ENCODE measurements around the gene LYZL1.
"Not testable (repeated sequence)": the region's sequence is repeated elsewhere in the genome, so short reads cannot be mapped to it uniquely, and the experiment has no call there.

LYZL1 gene

GRCh38 chr10:29288906-29289305 lies at the start of gene LYZL1:
Gene LYZL1 (plus strand): TSS chr10:29289070. CDS start chr10:29291868, 2,798 bp downstream.
- H3K9me3 ChIP-seq (ENCODE audit: control insufficient read depth in 2 of 2, low read length in 2 of 2); H3K27ac ChIP-seq (ENCODE audit: low read length); H3K36me3 ChIP-seq (ENCODE audit: control insufficient read depth in 2 of 2, insufficient read depth in 2 of 2, low read length in 2 of 2); H3K4me3 ChIP-seq (ENCODE audit: low read length in 2 of 2); H3K4me1 ChIP-seq (ENCODE audit: control insufficient read depth, insufficient read depth, low read length); H3K27me3 ChIP-seq (ENCODE audit: control insufficient read depth in 1 of 2, insufficient read depth in 2 of 2, low read length in 2 of 2); H3K9ac ChIP-seq (ENCODE audit: low read length in 2 of 2): not testable (repeated sequence)

- Histone ChIP-seq H3K27ac (ENCODE audit: low read length) (no peak overlapping the region), H3K9ac (ENCODE audit: low read length in 2 of 2) (no peak overlapping the region), H3K27me3 (ENCODE audit: control insufficient read depth in 1 of 2, insufficient read depth in 2 of 2, low read length in 2 of 2) (peaks cover 0 to 5% of the 10 kb centered on the region in 2 donors), H3K4me3 (ENCODE audit: low read length in 2 of 2) (no peak overlapping the region), H3K9me3 (ENCODE audit: control insufficient read depth in 2 of 2, low read length in 2 of 2) (no peaks in the 10 kb centered on the region), H3K4me1 (ENCODE audit: control insufficient read depth, insufficient read depth, low read length) (no peaks in the 10 kb centered on the region), H3K36me3 (ENCODE audit: control insufficient read depth in 2 of 2, insufficient read depth in 2 of 2, low read length in 2 of 2) (no peaks in the 10 kb centered on the region)
Measured at GRCh38 chr10:29239569-29240472, 49.0 kb upstream of the LYZL1 start.

DNA sequence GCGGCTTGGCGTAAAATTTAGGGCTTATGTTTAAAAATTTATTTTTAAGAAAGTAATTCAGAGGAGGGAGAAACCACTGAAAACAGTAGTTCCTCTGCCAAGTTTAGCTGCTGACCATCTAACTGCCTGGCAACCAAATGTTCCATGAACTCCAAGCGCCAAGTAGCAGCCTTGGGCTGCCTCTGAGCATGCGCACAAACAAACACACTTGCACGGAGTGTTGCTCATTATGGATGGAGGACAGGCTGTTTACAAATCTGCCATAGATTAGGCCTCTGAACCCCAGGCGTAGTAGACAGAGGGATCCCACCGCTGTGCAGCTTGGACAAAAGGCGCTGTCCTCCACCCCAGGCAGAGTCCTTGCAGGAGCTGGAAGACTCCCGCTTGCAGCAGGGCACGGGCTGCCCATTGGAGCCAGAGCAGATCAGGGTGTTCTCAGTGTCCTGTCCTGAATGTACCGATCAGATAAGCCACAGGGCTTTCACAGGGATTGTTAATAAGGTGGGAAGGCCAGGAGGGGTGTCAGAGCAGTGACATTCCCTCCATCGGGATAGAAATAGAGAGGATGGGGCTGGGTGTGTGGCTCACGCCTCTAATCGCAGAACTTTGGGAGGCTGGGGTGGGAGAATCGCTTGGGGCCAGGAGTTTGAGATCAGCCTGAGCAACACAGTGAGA lies 47.7 kb upstream of the LYZL1 start:
- Histone ChIP-seq H3K36me3 (ENCODE audit: control insufficient read depth in 2 of 2, insufficient read depth in 2 of 2, low read length in 2 of 2) (no peaks in the 10 kb centered on the region), H3K9ac (ENCODE audit: low read length in 2 of 2) (no peak overlapping the region), H3K4me1 (ENCODE audit: control insufficient read depth, insufficient read depth, low read length) (no peaks in the 10 kb centered on the region), H3K27ac (ENCODE audit: low read length) (no peak overlapping the region), H3K27me3 (ENCODE audit: control insufficient read depth in 1 of 2, insufficient read depth in 2 of 2, low read length in 2 of 2) (peaks cover 0 to 7% of the 10 kb centered on the region in 2 donors), H3K9me3 (ENCODE audit: control insufficient read depth in 2 of 2, low read length in 2 of 2) (no peaks in the 10 kb centered on the region), H3K4me3 (ENCODE audit: low read length in 2 of 2) (no peak overlapping the region)

DNA sequence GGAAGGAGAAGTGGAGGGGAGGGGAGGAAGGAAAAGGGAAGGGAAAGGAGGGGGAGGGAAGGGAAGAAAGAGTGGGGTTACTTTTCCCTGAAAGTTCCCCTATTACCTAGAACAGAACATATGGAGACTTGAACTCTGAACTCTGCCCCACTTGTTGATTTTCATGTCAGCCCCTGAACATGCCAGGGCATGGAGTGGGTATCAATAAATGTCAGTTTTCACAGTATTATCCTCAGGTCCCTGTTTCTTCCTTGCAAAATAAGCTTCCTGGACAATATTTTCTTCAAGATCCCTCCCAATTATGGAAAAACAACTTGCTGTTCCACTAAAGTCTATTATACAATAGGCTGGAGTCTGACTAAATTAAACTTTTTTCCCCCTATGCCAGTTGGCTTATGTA lies 46.9 kb upstream of the LYZL1 start:
- H3K9ac ChIP-seq (ENCODE audit: low read length in 2 of 2) = no peak overlapping the region
- no peaks in the 10 kb centered on the region for H3K36me3 ChIP-seq (ENCODE audit: control insufficient read depth in 2 of 2, insufficient read depth in 2 of 2, low read length in 2 of 2)
- no peaks in the 10 kb centered on the region for H3K9me3 ChIP-seq (ENCODE audit: control insufficient read depth in 2 of 2, low read length in 2 of 2)
- H3K4me3 ChIP-seq (ENCODE audit: low read length in 2 of 2) = no peak overlapping the region
- H3K4me1 ChIP-seq (ENCODE audit: control insufficient read depth, insufficient read depth, low read length) = no peaks in the 10 kb centered on the region
- H3K27ac ChIP-seq (ENCODE audit: low read length) = no peak overlapping the region
- peaks cover 0 to 8% of the 10 kb centered on the region in 2 donors for H3K27me3 ChIP-seq (ENCODE audit: control insufficient read depth in 1 of 2, insufficient read depth in 2 of 2, low read length in 2 of 2)

DNA sequence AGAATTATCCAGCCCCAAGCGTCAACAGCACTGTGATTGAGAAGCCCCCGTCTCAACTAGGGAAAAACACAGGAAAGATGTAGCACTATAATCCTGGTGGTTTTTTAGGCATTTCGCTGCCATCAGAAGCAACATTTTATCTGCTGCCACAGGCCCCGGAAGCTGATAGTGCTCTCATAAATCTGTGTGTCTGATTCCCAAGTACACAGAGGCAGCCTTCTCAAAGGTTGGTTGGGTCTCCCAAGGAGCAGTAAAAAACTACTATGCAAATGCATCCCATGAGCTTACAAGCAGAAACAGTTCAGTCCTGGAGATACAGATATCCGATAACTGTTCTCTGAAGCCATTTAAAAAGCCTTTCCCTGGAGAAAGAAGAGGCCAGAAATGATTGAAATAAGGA lies 45.8 kb upstream of the LYZL1 start:
- H3K36me3 ChIP-seq (ENCODE audit: control insufficient read depth in 2 of 2, insufficient read depth in 2 of 2, low read length in 2 of 2) = no peaks in the 10 kb centered on the region
- no peak overlapping the region for H3K4me3 ChIP-seq (ENCODE audit: low read length in 2 of 2)
- peaks cover 0 to 7% of the 10 kb centered on the region in 2 donors for H3K27me3 ChIP-seq (ENCODE audit: control insufficient read depth in 1 of 2, insufficient read depth in 2 of 2, low read length in 2 of 2)
- H3K4me1 ChIP-seq (ENCODE audit: control insufficient read depth, insufficient read depth, low read length) = no peaks in the 10 kb centered on the region
- H3K9ac ChIP-seq (ENCODE audit: low read length in 2 of 2) = no peak overlapping the region
- H3K27ac ChIP-seq (ENCODE audit: low read length) = no peak overlapping the region
- no peaks in the 10 kb centered on the region for H3K9me3 ChIP-seq (ENCODE audit: control insufficient read depth in 2 of 2, low read length in 2 of 2)

- H3K9ac ChIP-seq (ENCODE audit: low read length in 2 of 2) = no peak overlapping the region
- peaks cover 0 to 7% of the 10 kb centered on the region in 2 donors for H3K27me3 ChIP-seq (ENCODE audit: control insufficient read depth in 1 of 2, insufficient read depth in 2 of 2, low read length in 2 of 2)
- H3K36me3 ChIP-seq (ENCODE audit: control insufficient read depth in 2 of 2, insufficient read depth in 2 of 2, low read length in 2 of 2) = no peaks in the 10 kb centered on the region
Measured at GRCh38 chr10:29243750-29244149, 45.1 kb upstream of the LYZL1 start.

GRCh38 chr10:29244978-29245377 lies 43.9 kb upstream of the LYZL1 start:
- H3K36me3 ChIP-seq (ENCODE audit: control insufficient read depth in 2 of 2, insufficient read depth in 2 of 2, low read length in 2 of 2) = no peaks in the 10 kb centered on the region
- H3K4me3 ChIP-seq (ENCODE audit: low read length in 2 of 2) = no peak overlapping the region
- no peak overlapping the region for H3K9ac ChIP-seq (ENCODE audit: low read length in 2 of 2)
- peaks cover 0 to 7% of the 10 kb centered on the region in 2 donors for H3K27me3 ChIP-seq (ENCODE audit: control insufficient read depth in 1 of 2, insufficient read depth in 2 of 2, low read length in 2 of 2)
- H3K9me3 ChIP-seq (ENCODE audit: control insufficient read depth in 2 of 2, low read length in 2 of 2) = no peaks in the 10 kb centered on the region
- no peak overlapping the region for H3K27ac ChIP-seq (ENCODE audit: low read length)
- H3K4me1 ChIP-seq (ENCODE audit: control insufficient read depth, insufficient read depth, low read length) = no peaks in the 10 kb centered on the region

More at GRCh38 chr10:29243750-29244149, 45.1 kb upstream of the LYZL1 start:
- no peaks in the 10 kb centered on the region for H3K9me3 ChIP-seq (ENCODE audit: control insufficient read depth in 2 of 2, low read length in 2 of 2)
- no peak overlapping the region for H3K4me3 ChIP-seq (ENCODE audit: low read length in 2 of 2)
- H3K27ac ChIP-seq (ENCODE audit: low read length) = no peak overlapping the region
- H3K4me1 ChIP-seq (ENCODE audit: control insufficient read depth, insufficient read depth, low read length) = no peaks in the 10 kb centered on the region

DNA sequence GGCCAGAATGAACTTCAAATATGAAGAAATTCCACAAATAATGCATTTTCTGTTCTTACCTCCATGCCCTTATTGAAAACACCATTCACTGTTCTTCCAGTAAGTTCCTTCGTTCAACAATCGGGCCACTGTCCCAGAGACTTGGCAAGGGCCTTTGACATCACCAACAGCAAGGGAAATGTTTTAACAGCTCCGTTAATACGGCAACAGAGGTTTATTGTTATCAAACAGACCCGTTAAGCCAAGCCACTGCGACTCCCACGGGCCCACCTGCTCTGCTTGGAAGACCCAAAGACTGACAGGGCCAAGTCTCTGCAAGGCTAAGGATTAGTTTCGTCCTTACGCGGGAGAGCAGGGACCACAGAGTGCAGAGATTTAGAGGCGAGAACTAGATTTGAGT lies 43.4 kb upstream of the LYZL1 start:
- Histone ChIP-seq H3K4me1 (ENCODE audit: control insufficient read depth, insufficient read depth, low read length) (no peaks in the 10 kb centered on the region), H3K4me3 (ENCODE audit: low read length in 2 of 2) (no peak overlapping the region), H3K27ac (ENCODE audit: low read length) (no peak overlapping the region), H3K9me3 (ENCODE audit: control insufficient read depth in 2 of 2, low read length in 2 of 2) (no peaks in the 10 kb centered on the region), H3K27me3 (ENCODE audit: control insufficient read depth in 1 of 2, insufficient read depth in 2 of 2, low read length in 2 of 2) (peaks cover 0 to 7% of the 10 kb centered on the region in 2 donors), H3K9ac (ENCODE audit: low read length in 2 of 2) (no peak overlapping the region), H3K36me3 (ENCODE audit: control insufficient read depth in 2 of 2, insufficient read depth in 2 of 2, low read length in 2 of 2) (no peaks in the 10 kb centered on the region)

GRCh38 chr10:29246449-29246848 lies 42.4 kb upstream of the LYZL1 start:
- no peak overlapping the region for H3K9ac ChIP-seq (ENCODE audit: low read length in 2 of 2)
- H3K4me1 ChIP-seq (ENCODE audit: control insufficient read depth, insufficient read depth, low read length) = no peaks in the 10 kb centered on the region
- H3K27me3 ChIP-seq (ENCODE audit: control insufficient read depth in 1 of 2, insufficient read depth in 2 of 2, low read length in 2 of 2) = peaks cover 0 to 7% of the 10 kb centered on the region in 2 donors
- no peak overlapping the region for H3K27ac ChIP-seq (ENCODE audit: low read length)
- no peak overlapping the region for H3K4me3 ChIP-seq (ENCODE audit: low read length in 2 of 2)
- H3K9me3 ChIP-seq (ENCODE audit: control insufficient read depth in 2 of 2, low read length in 2 of 2) = no peaks in the 10 kb centered on the region
- H3K36me3 ChIP-seq (ENCODE audit: control insufficient read depth in 2 of 2, insufficient read depth in 2 of 2, low read length in 2 of 2) = no peaks in the 10 kb centered on the region

DNA sequence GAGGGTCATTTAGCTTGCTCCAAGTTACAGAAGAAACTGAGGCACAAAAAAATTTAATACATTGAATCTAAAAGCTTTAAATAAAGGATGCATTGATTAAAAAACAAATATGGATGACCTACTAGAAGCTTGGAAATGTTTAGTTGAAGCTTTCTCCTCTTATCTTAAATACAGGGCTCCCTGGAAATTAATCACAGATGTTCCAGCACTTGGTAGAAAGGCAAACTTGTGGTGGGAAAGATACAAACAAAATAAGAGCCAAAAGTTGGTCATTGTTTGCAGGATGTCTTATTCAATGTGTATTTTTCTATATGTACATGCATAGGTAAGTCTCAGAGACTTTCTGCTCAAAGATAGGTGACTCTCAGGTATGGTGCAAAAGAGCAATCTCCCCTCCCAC lies 40.7 kb upstream of the LYZL1 start:
- Histone ChIP-seq H3K9me3 (ENCODE audit: control insufficient read depth in 2 of 2, low read length in 2 of 2) (no peaks in the 10 kb centered on the region), H3K27ac (ENCODE audit: low read length) (no peak overlapping the region)

GRCh38 chr10:29249018-29249417 lies 39.9 kb upstream of the LYZL1 start:
- Histone ChIP-seq H3K9me3 (ENCODE audit: control insufficient read depth in 2 of 2, low read length in 2 of 2) (no peaks in the 10 kb centered on the region), H3K36me3 (ENCODE audit: control insufficient read depth in 2 of 2, insufficient read depth in 2 of 2, low read length in 2 of 2) (no peaks in the 10 kb centered on the region), H3K9ac (ENCODE audit: low read length in 2 of 2) (no peak overlapping the region), H3K27me3 (ENCODE audit: control insufficient read depth in 1 of 2, insufficient read depth in 2 of 2, low read length in 2 of 2) (peaks cover 0 to 16% of the 10 kb centered on the region in 2 donors), H3K27ac (ENCODE audit: low read length) (no peak overlapping the region), H3K4me1 (ENCODE audit: control insufficient read depth, insufficient read depth, low read length) (no peaks in the 10 kb centered on the region), H3K4me3 (ENCODE audit: low read length in 2 of 2) (no peak overlapping the region)

More for the DNA sequence above, 40.7 kb upstream of the LYZL1 start:
- Histone ChIP-seq H3K4me1 (ENCODE audit: control insufficient read depth, insufficient read depth, low read length) (no peaks in the 10 kb centered on the region), H3K27me3 (ENCODE audit: control insufficient read depth in 1 of 2, insufficient read depth in 2 of 2, low read length in 2 of 2) (peaks cover 0 to 18% of the 10 kb centered on the region in 2 donors), H3K9ac (ENCODE audit: low read length in 2 of 2) (no peak overlapping the region), H3K36me3 (ENCODE audit: control insufficient read depth in 2 of 2, insufficient read depth in 2 of 2, low read length in 2 of 2) (no peaks in the 10 kb centered on the region), H3K4me3 (ENCODE audit: low read length in 2 of 2) (no peak overlapping the region)

Measured in stomach smooth muscle (tissue), 2 donors.